IMR-90 (cell line): ENCODE measurements around the gene C10orf95. TPM values are rescaled to one million over a fixed set of nuclear protein-coding genes. Genes with fewer than 3 reads are reported as not detected.
A peak's percentile ranks its signal among the peaks of the same experiment; 100 is the strongest.

Source experiments
- ATAC-seq: fragments of 200-7000 bp; cut with Tn5 transposase; 2 replicates; pipeline ENCODE4 v1.9.1; 2020; ENCODE audit warnings: low read depth, mild to moderate bottlenecking, moderate library complexity
- BruUV-seq: library from RNA; stranded (reverse); fragments of 400-500 nt; replicated peaks from 2 replicates; lab custom pipeline; 2021; lab: Mats Ljungman, UMichigan
- CTCF ChIA-PET: fragments of 300-600 bp; formaldehyde crosslinking; extraction: SDS; loops from one replicate; lab custom pipeline; 2021; ENCODE audit warnings: antibody characterized with exemption; lab: Yijun Ruan, JAX
- POLR2A ChIA-PET: fragments of 300-600 bp; sonication (Branson Sonifier 250); formaldehyde crosslinking; loops from one replicate; lab custom pipeline; 2022; ENCODE audit warnings: antibody characterized with exemption; ENCODE audit not compliant: unreplicated experiment; lab: Charles Lee
- DNase-seq: peaks from one replicate; pipeline ENCODE4 v3.0.0; 2013
- H2AFZ ChIP-seq: replicated peaks from 2 replicates; pipeline ENCODE3; 2013; ENCODE audit warnings: low read length, mild to moderate bottlenecking; ENCODE audit not compliant: poor library complexity
- H2AK5ac ChIP-seq: 2 replicates; pipeline ENCODE4 v1.6.1; 2013; ENCODE audit warnings: low read depth, low read length, inconsistent platforms
- H2AK9ac ChIP-seq: replicated peaks from 2 replicates; pipeline ENCODE3; 2013; ENCODE audit warnings: mild to moderate bottlenecking, low read depth, low read length, moderate library complexity; ENCODE audit not compliant: poor library complexity
- H2BK120ac ChIP-seq: 2 replicates; pipeline ENCODE4 v1.6.1; 2013; ENCODE audit warnings: low read depth, low read length, inconsistent platforms
- H2BK15ac ChIP-seq: 3 replicates; pipeline ENCODE4 v1.6.1; 2013; ENCODE audit warnings: low read depth, low read length, inconsistent platforms
- H2BK20ac ChIP-seq: 2 replicates; pipeline ENCODE4 v1.6.1; 2013; ENCODE audit warnings: low read depth, mild to moderate bottlenecking, inconsistent platforms, low read length, moderate library complexity
- H2BK5ac ChIP-seq: 2 replicates; pipeline ENCODE4 v1.6.1; 2013; ENCODE audit warnings: mild to moderate bottlenecking, low read depth, low read length, inconsistent platforms; ENCODE audit not compliant: poor library complexity, severe bottlenecking
- H3K14ac ChIP-seq: replicated peaks from 2 replicates; pipeline ENCODE4 v1.6.1; 2013; ENCODE audit warnings: low read depth, low read length, inconsistent platforms
- H3K18ac ChIP-seq: 2 replicates; pipeline ENCODE4 v1.6.1; 2013; ENCODE audit warnings: low read depth, low read length, control low read depth
- H3K23ac ChIP-seq: 2 replicates; pipeline ENCODE4 v1.6.1; 2013; ENCODE audit warnings: low read depth, low read length, inconsistent platforms
- H3K27ac ChIP-seq: 2 replicates; pipeline ENCODE4 v1.5.1; 2013; ENCODE audit warnings: mild to moderate bottlenecking, control low read depth, low read length; ENCODE audit not compliant: insufficient read depth
- H3K27me3 ChIP-seq: 2 replicates; pipeline ENCODE4 v1.6.1; 2013; ENCODE audit warnings: low read length; ENCODE audit not compliant: control insufficient read depth, insufficient read depth
- H3K36me3 ChIP-seq: 2 replicates; pipeline ENCODE4 v1.6.1; 2013; ENCODE audit warnings: low read length, mixed read lengths; ENCODE audit not compliant: control insufficient read depth, insufficient read depth
- H3K4ac ChIP-seq: 2 replicates; pipeline ENCODE4 v1.6.1; 2013; ENCODE audit warnings: low read depth, low read length, inconsistent platforms
- H3K4me1 ChIP-seq: 2 replicates; pipeline ENCODE4 v1.6.1; 2013; ENCODE audit warnings: low read length, mixed read lengths; ENCODE audit not compliant: control insufficient read depth, insufficient read depth
- H3K4me2 ChIP-seq: 2 replicates; pipeline ENCODE4 v1.6.1; 2013; ENCODE audit warnings: low read depth, mild to moderate bottlenecking, control low read depth, low read length, moderate library complexity
- H3K4me3 ChIP-seq: 2 replicates; pipeline ENCODE4 v1.5.1; 2013; ENCODE audit warnings: low read depth, mild to moderate bottlenecking, control low read depth, low read length, moderate library complexity; ENCODE audit not compliant: insufficient read depth
- H3K56ac ChIP-seq: 2 replicates; pipeline ENCODE4 v1.6.1; 2013; ENCODE audit warnings: low read length, inconsistent platforms; ENCODE audit not compliant: insufficient read depth; ENCODE audit errors: extremely low read depth
- H3K79me1 ChIP-seq, 2 experiments: 2 replicates each; pipeline ENCODE4 v1.6.1; 2013; ENCODE audit warnings: low read length in 2 of 2, inconsistent platforms in 1 of 2, low read depth in 1 of 2
- H3K9ac ChIP-seq: 2 replicates; pipeline ENCODE4 v1.6.1; 2013; ENCODE audit warnings: low read depth, low read length, control low read depth
- H3K9me1 ChIP-seq: 2 replicates; pipeline ENCODE4 v1.6.1; 2013; ENCODE audit warnings: low read length, inconsistent platforms; ENCODE audit not compliant: insufficient read depth
- H3K9me3 ChIP-seq: 2 replicates; pipeline ENCODE4 v1.6.1; 2013; ENCODE audit warnings: low read length; ENCODE audit not compliant: control insufficient read depth, insufficient read depth
- H4K20me1 ChIP-seq: 2 replicates; pipeline ENCODE4 v1.6.1; 2013; ENCODE audit warnings: low read length, inconsistent platforms; ENCODE audit not compliant: insufficient read depth
- H4K5ac ChIP-seq: 2 replicates; pipeline ENCODE4 v1.6.1; 2013; ENCODE audit warnings: mild to moderate bottlenecking, low read depth, low read length, control low read depth
- H4K8ac ChIP-seq, 2 experiments: 2 replicates each; pipeline ENCODE4 v1.6.1; 2013; ENCODE audit warnings: low read depth in 2 of 2, low read length in 2 of 2, control low read depth in 1 of 2, inconsistent platforms in 1 of 2
- H4K91ac ChIP-seq: 2 replicates; pipeline ENCODE4 v1.6.1; 2013; ENCODE audit warnings: low read depth, low read length, inconsistent platforms; ENCODE audit not compliant: insufficient read depth
- CEBPB ChIP-seq: IDR thresholded peaks from 2 replicates; pipeline ENCODE4 v1.6.1; 2012; ENCODE audit warnings: low read depth, low read length, improper control_type of control experiment
- MAFK ChIP-seq: IDR thresholded peaks from 2 replicates; pipeline ENCODE4 v1.6.1; 2012; ENCODE audit warnings: low read depth, low read length, improper control_type of control experiment
- MXI1 ChIP-seq: IDR thresholded peaks from 2 replicates; pipeline ENCODE4 v1.6.1; 2012; ENCODE audit warnings: low read depth, mild to moderate bottlenecking, low read length, moderate library complexity, borderline replicate concordance
- NFE2L2 ChIP-seq: fragments of 150-350 bp; IDR thresholded peaks from 2 replicates; pipeline ENCODE4 v1.6.1; 2016; ENCODE audit warnings: low read depth, mild to moderate bottlenecking, low read length
- RCOR1 ChIP-seq: IDR thresholded peaks from 2 replicates; pipeline ENCODE4 v1.6.1; 2012; ENCODE audit warnings: mild to moderate bottlenecking, low read length, improper control_type of control experiment; ENCODE audit not compliant: insufficient replicate concordance
- SMC3 ChIP-seq: fragments of 150-350 bp; IDR thresholded peaks from 2 replicates; pipeline ENCODE4 v1.6.1; 2016; ENCODE audit warnings: low read depth, mild to moderate bottlenecking, antibody characterized with exemption, low read length, moderate library complexity
- WGBS, 2 experiments: methylation state at CpG; one replicate each; pipeline versions ENCODE4 v1.1.5 to v1.1.7; 2013; ENCODE audit warnings: missing lambda C conversion rate in 2 of 2; ENCODE audit not compliant: insufficient read length in 1 of 2; ENCODE audit errors: extremely low coverage in 2 of 2; 5-methylcytosine and 5-hydroxymethylcytosine counted together
- dilution Hi-C: fragments of 300-500 bp; cut with HindIII; formaldehyde crosslinking; loops from one replicate; pipeline ENCODE4 v1.14.3; 2018; ENCODE audit warnings: low sequenced_read_pairs; ENCODE audit not compliant: unreplicated experiment
- in situ Hi-C: fragments of 300-500 bp; cut with MboI; formaldehyde crosslinking; loops from 3 replicates; pipeline ENCODE4 v1.14.3; 2019; ENCODE audit warnings: low sequenced_read_pairs, inconsistent platforms, mixed read lengths
- intact Hi-C: fragments of 100-400 bp; cut with micrococcal nuclease; formaldehyde crosslinking; loops from 2 replicates; pipeline ENCODE4 v1.10.0; 2022
- polyA plus RNA-seq, 3 experiments: library from polyadenylated mRNA; depleted of rRNA; stranded (reverse); fragments of >200 nt; gene quantifications; 2 replicates each; pipeline ENCODE4 v1.2.3, GENCODE V29; 2012; ENCODE audit warnings: low replicate concordance in 1 of 3
- total RNA-seq: library from RNA; depleted of rRNA; stranded (reverse); fragments of >200 nt; gene quantifications from 2 replicates; pipeline ENCODE4 v1.2.3, GENCODE V29; 2012
- TF ChIP-seq, protein P1 (sequence below): fragments of 150-350 bp; IDR thresholded peaks from 2 replicates; pipeline ENCODE4 v1.6.1; 2017; ENCODE audit warnings: mild to moderate bottlenecking, antibody characterized with exemption, low read length, low read depth

C10orf95 gene
- total and polyA plus RNA-seq, 2 of the 4 experiments (the other 2 are of a cell fraction): not detected

DNA sequence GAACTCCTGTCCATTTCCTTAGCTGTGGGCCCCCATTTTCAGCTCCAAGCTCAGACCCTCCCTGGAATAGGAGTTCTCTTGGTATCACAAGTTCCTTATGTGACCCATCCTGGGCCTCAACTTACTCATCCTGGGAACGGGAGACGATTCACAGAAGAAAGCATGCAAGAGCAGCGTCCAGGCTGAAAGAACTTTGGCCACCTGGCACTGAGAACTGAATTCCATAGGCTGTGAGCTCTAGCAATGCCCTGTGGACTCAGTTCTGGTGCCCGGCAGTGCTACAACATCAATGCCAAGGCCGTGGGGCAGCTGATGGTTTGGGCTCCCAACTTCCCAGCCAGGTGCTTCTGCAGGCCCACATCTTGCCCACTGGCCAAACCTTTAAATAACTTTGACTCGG, 15.0 kb downstream of the C10orf95 start:
- CTCF ChIA-PET: no interaction called here
- H3K23ac ChIP-seq: no peak overlapping the region
- no peaks in the 10 kb centered on the region for H3K9me3 ChIP-seq
- POLR2A ChIA-PET: no interaction called here
- H4K8ac ChIP-seq: no peak overlapping the region; a peak in 1 of 4 replicates
- no peak overlapping the region for H3K56ac ChIP-seq
- intact Hi-C loops: no loop called here
- no peak overlapping the region for H3K14ac ChIP-seq
- in situ Hi-C loops: no loop called here
- H3K4me3 ChIP-seq: no peak overlapping the region
- no peak overlapping the region for H3K18ac ChIP-seq
- H2AK5ac ChIP-seq: no peak overlapping the region
- H4K91ac ChIP-seq: no peak overlapping the region
- no peak overlapping the region for H4K5ac ChIP-seq
- no peak overlapping the region for H3K27ac ChIP-seq
- no TSS peak for BruUV-seq
- H2AFZ ChIP-seq: no peak overlapping the region
- H4K20me1 ChIP-seq: no peaks in the 10 kb centered on the region
- dilution Hi-C loops: no loop called here
- TF ChIP-seq MXI1 (no peak), NFE2L2 (no peak), RCOR1 (no peak), CEBPB (no peak), MAFK (no peak), SMC3 (no peak)
- TF ChIP-seq, protein P1, sequence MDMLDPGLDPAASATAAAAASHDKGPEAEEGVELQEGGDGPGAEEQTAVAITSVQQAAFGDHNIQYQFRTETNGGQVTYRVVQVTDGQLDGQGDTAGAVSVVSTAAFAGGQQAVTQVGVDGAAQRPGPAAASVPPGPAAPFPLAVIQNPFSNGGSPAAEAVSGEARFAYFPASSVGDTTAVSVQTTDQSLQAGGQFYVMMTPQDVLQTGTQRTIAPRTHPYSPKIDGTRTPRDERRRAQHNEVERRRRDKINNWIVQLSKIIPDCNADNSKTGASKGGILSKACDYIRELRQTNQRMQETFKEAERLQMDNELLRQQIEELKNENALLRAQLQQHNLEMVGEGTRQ: no peak
- no peaks in the 10 kb centered on the region for H3K27me3 ChIP-seq
- no peak overlapping the region for H2BK120ac ChIP-seq
- peaks cover 6 to 10% of the 10 kb centered on the region in 2 experiments; a peak in 3 of 4 replicates for H3K79me1 ChIP-seq
- H3K9ac ChIP-seq: no peak overlapping the region
- H3K9me1 ChIP-seq: peaks cover 5% of the 10 kb centered on the region; the same call in 1 of the 2 replicates
- H3K36me3 ChIP-seq: no peaks in the 10 kb centered on the region
- H2BK20ac ChIP-seq: no peak overlapping the region
- no peak for DNase-seq
- H3K4me2 ChIP-seq: no peak overlapping the region; the same call in 1 of the 2 replicates
- ATAC-seq: no peak
- no peak overlapping the region for H2BK15ac ChIP-seq
- no peak overlapping the region for H3K4ac ChIP-seq
- WGBS, 2 experiments: 80% methylated on average over 6 of the region's 6 CpGs; no CpG with 5 or more reads in 1 of the 2 experiments
- H2BK5ac ChIP-seq: no peak overlapping the region
- H2AK9ac ChIP-seq: peak overlapping the region; percentile 1
- peaks cover 13% of the 10 kb centered on the region for H3K4me1 ChIP-seq
